ACHN (cell line): Measurements from ENCODE around the gene TGIF2.
"Not testable (repeated sequence)": the region's sequence is repeated elsewhere in the genome, so short reads cannot be mapped to it uniquely, and the experiment has no call there.

Experiments
- DNase-seq: peaks from one replicate; pipeline ENCODE4 v3.0.0-alpha.2; 2015
- in situ Hi-C: cut with HindIII; loops from 2 replicates; pipeline ENCODE4 v1.10.0; 2017; ENCODE audit warnings: low sequenced_read_pairs, low pct_ligation_motif_present, low pct_unique_long_range_greater_than_20kb

Gene TGIF2

GRCh38 chr20:36544134-36545018 is 29.0 kb upstream of the TGIF2 start:
- in situ Hi-C loops, result no loop called here
- peak; percentile 22 for DNase-seq

GRCh38 chr20:36546111-36546736 is 27.2 kb upstream of the TGIF2 start:
- no peak for DNase-seq
- in situ Hi-C loops, result no loop called here

- DNase-seq, result no peak
- in situ Hi-C loops, result no loop called here
These were observed 26.0 kb upstream of the TGIF2 start for GRCh38 chr20:36547186-36548005.

GRCh38 chr20:36548006-36548315 is 25.4 kb upstream of the TGIF2 start:
- DNase-seq, result no peak
- in situ Hi-C loops, result no loop called here

GRCh38 chr20:36548704-36549627 is 24.4 kb upstream of the TGIF2 start:
- in situ Hi-C loops, result no loop called here

GRCh38 chr20:36549628-36549941 is 23.8 kb upstream of the TGIF2 start:
- in situ Hi-C loops, result no loop called here
- no peak for DNase-seq

More at GRCh38 chr20:36548704-36549627, 24.4 kb upstream of the TGIF2 start:
- DNase-seq, result no peak

- DNase-seq, result no peak
- in situ Hi-C loops, result no loop called here
These were observed 23.2 kb upstream of the TGIF2 start for GRCh38 chr20:36549942-36550789.

GRCh38 chr20:36550790-36551299 is 22.6 kb upstream of the TGIF2 start:
- in situ Hi-C loops, result no loop called here
- no peak for DNase-seq

GRCh38 chr20:36555248-36555647 is 18.1 kb upstream of the TGIF2 start:
- DNase-seq, result no peak
- in situ Hi-C loops, result no loop called here

GRCh38 chr20:36562724-36563123 is 10.7 kb upstream of the TGIF2 start:
- in situ Hi-C loops, result no loop called here
- no peak for DNase-seq

GRCh38 chr20:36563374-36563773 is 10.0 kb upstream of the TGIF2 start:
- in situ Hi-C loops, result no loop called here
- no peak for DNase-seq

- DNase-seq, in situ Hi-C loops: not testable (repeated sequence)
These were observed 9.2 kb upstream of the TGIF2 start for GRCh38 chr20:36564078-36564725.

GRCh38 chr20:36564726-36565121 is 8.7 kb upstream of the TGIF2 start:
- DNase-seq, in situ Hi-C loops: not testable (repeated sequence)

- in situ Hi-C loops, result no loop called here
- no peak for DNase-seq
These were observed 7.9 kb upstream of the TGIF2 start for GRCh38 chr20:36565520-36565919.

GRCh38 chr20:36569847-36570429 is 3.5 kb upstream of the TGIF2 start:
- DNase-seq, result no peak
- in situ Hi-C loops, result no loop called here

- DNase-seq, result no peak
These were observed 1.6 kb upstream of the TGIF2 start for GRCh38 chr20:36571564-36572504.

More at GRCh38 chr20:36571564-36572504, 1.6 kb upstream of the TGIF2 start:
- in situ Hi-C loops, result no loop called here
